IMR-90 (cell line): ENCODE data around the gene MTREX. TPM values are rescaled to one million over a fixed set of nuclear protein-coding genes. Genes with fewer than 3 reads are reported as not detected.

Experiments used
- ATAC-seq: fragments of 200-7000 bp; cut with Tn5 transposase; 2 replicates; pipeline ENCODE4 v1.9.1; 2020; ENCODE audit warnings: low read depth, mild to moderate bottlenecking, moderate library complexity
- BruUV-seq: library from RNA; stranded (reverse); fragments of 400-500 nt; replicated peaks from 2 replicates; lab custom pipeline; 2021; lab: Mats Ljungman, UMichigan
- CTCF ChIA-PET: fragments of 300-600 bp; formaldehyde crosslinking; extraction: SDS; loops from one replicate; lab custom pipeline; 2021; ENCODE audit warnings: antibody characterized with exemption; lab: Yijun Ruan, JAX
- POLR2A ChIA-PET: fragments of 300-600 bp; sonication (Branson Sonifier 250); formaldehyde crosslinking; loops from one replicate; lab custom pipeline; 2022; ENCODE audit warnings: antibody characterized with exemption; ENCODE audit not compliant: unreplicated experiment; lab: Charles Lee
- DNase-seq: peaks from one replicate; pipeline ENCODE4 v3.0.0; 2013
- H2AFZ ChIP-seq: replicated peaks from 2 replicates; pipeline ENCODE3; 2013; ENCODE audit warnings: low read length, mild to moderate bottlenecking; ENCODE audit not compliant: poor library complexity
- H2AK5ac ChIP-seq: 2 replicates; pipeline ENCODE4 v1.6.1; 2013; ENCODE audit warnings: low read depth, low read length, inconsistent platforms
- H2AK9ac ChIP-seq: replicated peaks from 2 replicates; pipeline ENCODE3; 2013; ENCODE audit warnings: mild to moderate bottlenecking, low read depth, low read length, moderate library complexity; ENCODE audit not compliant: poor library complexity
- H2BK120ac ChIP-seq: 2 replicates; pipeline ENCODE4 v1.6.1; 2013; ENCODE audit warnings: low read depth, low read length, inconsistent platforms
- H2BK15ac ChIP-seq: 3 replicates; pipeline ENCODE4 v1.6.1; 2013; ENCODE audit warnings: low read depth, low read length, inconsistent platforms
- H2BK20ac ChIP-seq: 2 replicates; pipeline ENCODE4 v1.6.1; 2013; ENCODE audit warnings: low read depth, mild to moderate bottlenecking, inconsistent platforms, low read length, moderate library complexity
- H2BK5ac ChIP-seq: 2 replicates; pipeline ENCODE4 v1.6.1; 2013; ENCODE audit warnings: mild to moderate bottlenecking, low read depth, low read length, inconsistent platforms; ENCODE audit not compliant: poor library complexity, severe bottlenecking
- H3K14ac ChIP-seq: replicated peaks from 2 replicates; pipeline ENCODE4 v1.6.1; 2013; ENCODE audit warnings: low read depth, low read length, inconsistent platforms
- H3K18ac ChIP-seq: 2 replicates; pipeline ENCODE4 v1.6.1; 2013; ENCODE audit warnings: low read depth, low read length, control low read depth
- H3K23ac ChIP-seq: 2 replicates; pipeline ENCODE4 v1.6.1; 2013; ENCODE audit warnings: low read depth, low read length, inconsistent platforms
- H3K27ac ChIP-seq: 2 replicates; pipeline ENCODE4 v1.5.1; 2013; ENCODE audit warnings: mild to moderate bottlenecking, control low read depth, low read length; ENCODE audit not compliant: insufficient read depth
- H3K27me3 ChIP-seq: 2 replicates; pipeline ENCODE4 v1.6.1; 2013; ENCODE audit warnings: low read length; ENCODE audit not compliant: control insufficient read depth, insufficient read depth
- H3K36me3 ChIP-seq: 2 replicates; pipeline ENCODE4 v1.6.1; 2013; ENCODE audit warnings: low read length, mixed read lengths; ENCODE audit not compliant: control insufficient read depth, insufficient read depth
- H3K4ac ChIP-seq: 2 replicates; pipeline ENCODE4 v1.6.1; 2013; ENCODE audit warnings: low read depth, low read length, inconsistent platforms
- H3K4me1 ChIP-seq: 2 replicates; pipeline ENCODE4 v1.6.1; 2013; ENCODE audit warnings: low read length, mixed read lengths; ENCODE audit not compliant: control insufficient read depth, insufficient read depth
- H3K4me2 ChIP-seq: 2 replicates; pipeline ENCODE4 v1.6.1; 2013; ENCODE audit warnings: low read depth, mild to moderate bottlenecking, control low read depth, low read length, moderate library complexity
- H3K4me3 ChIP-seq: 2 replicates; pipeline ENCODE4 v1.5.1; 2013; ENCODE audit warnings: low read depth, mild to moderate bottlenecking, control low read depth, low read length, moderate library complexity; ENCODE audit not compliant: insufficient read depth
- H3K56ac ChIP-seq: 2 replicates; pipeline ENCODE4 v1.6.1; 2013; ENCODE audit warnings: low read length, inconsistent platforms; ENCODE audit not compliant: insufficient read depth; ENCODE audit errors: extremely low read depth
- H3K79me1 ChIP-seq, 2 experiments: 2 replicates each; pipeline ENCODE4 v1.6.1; 2013; ENCODE audit warnings: low read length in 2 of 2, inconsistent platforms in 1 of 2, low read depth in 1 of 2
- H3K9ac ChIP-seq: 2 replicates; pipeline ENCODE4 v1.6.1; 2013; ENCODE audit warnings: low read depth, low read length, control low read depth
- H3K9me1 ChIP-seq: 2 replicates; pipeline ENCODE4 v1.6.1; 2013; ENCODE audit warnings: low read length, inconsistent platforms; ENCODE audit not compliant: insufficient read depth
- H3K9me3 ChIP-seq: 2 replicates; pipeline ENCODE4 v1.6.1; 2013; ENCODE audit warnings: low read length; ENCODE audit not compliant: control insufficient read depth, insufficient read depth
- H4K20me1 ChIP-seq: 2 replicates; pipeline ENCODE4 v1.6.1; 2013; ENCODE audit warnings: low read length, inconsistent platforms; ENCODE audit not compliant: insufficient read depth
- H4K5ac ChIP-seq: 2 replicates; pipeline ENCODE4 v1.6.1; 2013; ENCODE audit warnings: mild to moderate bottlenecking, low read depth, low read length, control low read depth
- H4K8ac ChIP-seq, 2 experiments: 2 replicates each; pipeline ENCODE4 v1.6.1; 2013; ENCODE audit warnings: low read depth in 2 of 2, low read length in 2 of 2, control low read depth in 1 of 2, inconsistent platforms in 1 of 2
- H4K91ac ChIP-seq: 2 replicates; pipeline ENCODE4 v1.6.1; 2013; ENCODE audit warnings: low read depth, low read length, inconsistent platforms; ENCODE audit not compliant: insufficient read depth
- BHLHE40 ChIP-seq: fragments of 150-350 bp; IDR thresholded peaks from 2 replicates; pipeline ENCODE4 v1.6.1; 2016; ENCODE audit warnings: mild to moderate bottlenecking, low read depth, low read length
- CEBPB ChIP-seq: IDR thresholded peaks from 2 replicates; pipeline ENCODE4 v1.6.1; 2012; ENCODE audit warnings: low read depth, low read length, improper control_type of control experiment
- CHD1 ChIP-seq: IDR thresholded peaks from 2 replicates; pipeline ENCODE4 v1.6.1; 2012; ENCODE audit warnings: low read depth, low read length, improper control_type of control experiment
- FOS ChIP-seq: fragments of 150-350 bp; IDR thresholded peaks from 2 replicates; pipeline ENCODE4 v1.6.1; 2016; ENCODE audit warnings: low read depth, low read length
- MAFK ChIP-seq: IDR thresholded peaks from 2 replicates; pipeline ENCODE4 v1.6.1; 2012; ENCODE audit warnings: low read depth, low read length, improper control_type of control experiment
- MXI1 ChIP-seq: IDR thresholded peaks from 2 replicates; pipeline ENCODE4 v1.6.1; 2012; ENCODE audit warnings: low read depth, mild to moderate bottlenecking, low read length, moderate library complexity, borderline replicate concordance
- POLR2A ChIP-seq: IDR thresholded peaks from 2 replicates; pipeline ENCODE4 v1.6.1; 2012; ENCODE audit warnings: mild to moderate bottlenecking, low read depth, low read length
- SMC3 ChIP-seq: fragments of 150-350 bp; IDR thresholded peaks from 2 replicates; pipeline ENCODE4 v1.6.1; 2016; ENCODE audit warnings: low read depth, mild to moderate bottlenecking, antibody characterized with exemption, low read length, moderate library complexity
- USF2 ChIP-seq: fragments of 150-350 bp; IDR thresholded peaks from 2 replicates; pipeline ENCODE4 v1.6.1; 2017; ENCODE audit warnings: mild to moderate bottlenecking, antibody characterized with exemption, low read length, low read depth
- WGBS, 2 experiments: methylation state at CpG; one replicate each; pipeline versions ENCODE4 v1.1.5 to v1.1.7; 2013; ENCODE audit warnings: missing lambda C conversion rate in 2 of 2; ENCODE audit not compliant: insufficient read length in 1 of 2; ENCODE audit errors: extremely low coverage in 2 of 2; 5-methylcytosine and 5-hydroxymethylcytosine counted together
- dilution Hi-C: fragments of 300-500 bp; cut with HindIII; formaldehyde crosslinking; loops from one replicate; pipeline ENCODE4 v1.14.3; 2018; ENCODE audit warnings: low sequenced_read_pairs; ENCODE audit not compliant: unreplicated experiment
- in situ Hi-C: fragments of 300-500 bp; cut with MboI; formaldehyde crosslinking; loops from 3 replicates; pipeline ENCODE4 v1.14.3; 2019; ENCODE audit warnings: low sequenced_read_pairs, inconsistent platforms, mixed read lengths
- intact Hi-C: fragments of 100-400 bp; cut with micrococcal nuclease; formaldehyde crosslinking; loops from 2 replicates; pipeline ENCODE4 v1.10.0; 2022
- polyA plus RNA-seq, 3 experiments: library from polyadenylated mRNA; depleted of rRNA; stranded (reverse); fragments of >200 nt; gene quantifications; 2 replicates each; pipeline ENCODE4 v1.2.3, GENCODE V29; 2012; ENCODE audit warnings: low replicate concordance in 1 of 3
- total RNA-seq: library from RNA; depleted of rRNA; stranded (reverse); fragments of >200 nt; gene quantifications from 2 replicates; pipeline ENCODE4 v1.2.3, GENCODE V29; 2012
- TF ChIP-seq, protein P1 (sequence below): fragments of 150-350 bp; IDR thresholded peaks from 2 replicates; pipeline ENCODE4 v1.6.1; 2016; ENCODE audit warnings: low read depth, mild to moderate bottlenecking, low read length, moderate library complexity, borderline replicate concordance

Gene MTREX
- total and polyA plus RNA-seq, 2 of the 4 experiments (the other 2 are of a cell fraction): 22.1 to 33.2 TPM

- Histone ChIP-seq H2AK5ac (no peak overlapping the region), H2BK120ac (no peak overlapping the region), H3K4me2 (no peak overlapping the region), H2AK9ac (no peak overlapping the region), H3K36me3 (peaks cover 25% of the 10 kb centered on the region), H3K4ac (no peak overlapping the region), H2AFZ (no peak overlapping the region), H4K8ac (no peak overlapping the region), H3K79me1 (peaks cover 5 to 10% of the 10 kb centered on the region in 2 experiments; a peak in 2 of 4 replicates), H3K9me1 (no peaks in the 10 kb centered on the region), H3K9ac (no peak overlapping the region), H2BK20ac (no peak overlapping the region), H4K20me1 (no peaks in the 10 kb centered on the region), H3K4me3 (no peak overlapping the region), H4K91ac (no peak overlapping the region), H3K56ac (no peak overlapping the region), H2BK5ac (no peak overlapping the region), H3K23ac (no peak overlapping the region), H4K5ac (no peak overlapping the region), H3K9me3 (peaks cover 5% of the 10 kb centered on the region), H3K14ac (no peak overlapping the region), H3K18ac (no peak overlapping the region), H3K27ac (no peak overlapping the region), H3K4me1 (no peaks in the 10 kb centered on the region), H3K27me3 (no peaks in the 10 kb centered on the region), H2BK15ac (no peak overlapping the region)
- POLR2A ChIA-PET: no interaction called here
- in situ Hi-C loops: no loop called here
- no TSS peak for BruUV-seq
- whole genome bisulfite sequencing, 2 experiments: no CpG with 5 or more reads among the region's 1 CpG
- dilution Hi-C loops: no loop called here
- DNase-seq: no peak
- ATAC-seq: no peak
- CTCF ChIA-PET: interaction anchor here (0.7 kb wide), 1 partner anchor 10 kb away, joined by 6 read pairs; no protein-coding TSS in a partner anchor
- intact Hi-C loops: no loop called here
- TF ChIP-seq MXI1 (no peak), MAFK (no peak), FOS (no peak), CEBPB (no peak), CHD1 (no peak), SMC3 (no peak), POLR2A (no peak), BHLHE40 (no peak), USF2 (no peak)
- TF ChIP-seq, protein P1, sequence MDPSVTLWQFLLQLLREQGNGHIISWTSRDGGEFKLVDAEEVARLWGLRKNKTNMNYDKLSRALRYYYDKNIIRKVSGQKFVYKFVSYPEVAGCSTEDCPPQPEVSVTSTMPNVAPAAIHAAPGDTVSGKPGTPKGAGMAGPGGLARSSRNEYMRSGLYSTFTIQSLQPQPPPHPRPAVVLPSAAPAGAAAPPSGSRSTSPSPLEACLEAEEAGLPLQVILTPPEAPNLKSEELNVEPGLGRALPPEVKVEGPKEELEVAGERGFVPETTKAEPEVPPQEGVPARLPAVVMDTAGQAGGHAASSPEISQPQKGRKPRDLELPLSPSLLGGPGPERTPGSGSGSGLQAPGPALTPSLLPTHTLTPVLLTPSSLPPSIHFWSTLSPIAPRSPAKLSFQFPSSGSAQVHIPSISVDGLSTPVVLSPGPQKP: no peak
These were observed 84.9 kb downstream of the MTREX start for GRCh38 chr5:55392669-55393068.
